HCT116 (cell line): Measurements from ENCODE around the gene TUBB1.
"Not testable (repeated sequence)": the region's sequence is repeated elsewhere in the genome, so short reads cannot be mapped to it uniquely, and the experiment has no call there.

Experiments
- EGR1 ChIP-seq: IDR thresholded peaks from 2 replicates; pipeline ENCODE4 v1.6.1; 2012; ENCODE audit warnings: low read depth
- EZH2 ChIP-seq: fragments of 200-600 bp; sonication (generic); IDR thresholded peaks from 2 replicates; pipeline ENCODE4 v1.6.1; 2017; ENCODE audit warnings: antibody characterized with exemption, mixed run types
- POLR2A ChIP-seq: IDR thresholded peaks from 2 replicates; pipeline ENCODE4 v1.7.0; 2011; ENCODE audit warnings: borderline replicate concordance; ENCODE audit not compliant: insufficient read depth, insufficient read length; ENCODE audit errors: extremely low read depth
- POLR2AphosphoS5 ChIP-seq: IDR thresholded peaks from 2 replicates; pipeline ENCODE4 v1.6.1; 2011; ENCODE audit warnings: mild to moderate bottlenecking, low read depth, low read length, moderate library complexity
- RAD21 ChIP-seq: IDR thresholded peaks from 2 replicates; pipeline ENCODE4 v1.6.1; 2012; ENCODE audit warnings: low read depth, mild to moderate bottlenecking
- SRF ChIP-seq: IDR thresholded peaks from 2 replicates; pipeline ENCODE4 v1.6.1; 2012; ENCODE audit warnings: low read depth
- ZNF274 ChIP-seq: fragments of 200-500 bp; sonication (Bioruptor generic); IDR thresholded peaks from 2 replicates; pipeline ENCODE4 v1.6.1; 2014; ENCODE audit warnings: mild to moderate bottlenecking, low read depth, low read length, inconsistent platforms
- TF ChIP-seq, protein P1 (sequence below), 3 experiments: fragments of 200-600 bp in 1 of 3; sonication (generic) in 1 of 3; IDR thresholded peaks in 2 of 3; conservative IDR thresholded peaks in 1 of 3; 2 replicates each; pipeline ENCODE4 v1.5.1; 2012 to 2017; ENCODE audit warnings: low read depth in 2 of 3, low read length in 2 of 3, antibody characterized with exemption in 1 of 3, borderline replicate concordance in 1 of 3, control low read depth in 1 of 3, mild to moderate bottlenecking in 1 of 3, mixed read lengths in 1 of 3, mixed run types in 1 of 3, moderate library complexity in 1 of 3; ENCODE audit not compliant: insufficient read depth in 1 of 3
- TF ChIP-seq, protein P2 (sequence below): IDR thresholded peaks from 2 replicates; pipeline ENCODE4 v1.6.1; 2012

DNA sequence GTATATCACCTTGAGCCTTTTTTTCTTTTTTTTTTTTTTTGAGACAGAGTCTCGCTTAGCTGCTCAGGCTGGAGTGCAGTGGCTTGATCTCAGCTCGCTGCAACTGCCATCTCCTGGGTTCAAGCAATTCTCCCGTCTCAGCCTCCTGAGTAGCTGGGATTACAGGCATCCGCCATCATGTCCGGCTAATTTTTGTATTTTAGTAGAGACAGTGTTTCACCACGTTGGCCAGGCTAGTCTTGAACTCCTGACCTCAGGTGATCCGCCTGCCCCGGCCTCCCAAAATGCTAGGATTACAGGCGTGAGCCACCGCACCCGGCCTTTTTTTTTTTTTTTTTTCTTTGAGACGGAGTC is 36.1 kb upstream of the TUBB1 start:
- not testable (repeated sequence) for TF ChIP-seq POLR2A, EZH2, ZNF274, POLR2AphosphoS5, EGR1, SRF, RAD21
- TF ChIP-seq, protein P1, sequence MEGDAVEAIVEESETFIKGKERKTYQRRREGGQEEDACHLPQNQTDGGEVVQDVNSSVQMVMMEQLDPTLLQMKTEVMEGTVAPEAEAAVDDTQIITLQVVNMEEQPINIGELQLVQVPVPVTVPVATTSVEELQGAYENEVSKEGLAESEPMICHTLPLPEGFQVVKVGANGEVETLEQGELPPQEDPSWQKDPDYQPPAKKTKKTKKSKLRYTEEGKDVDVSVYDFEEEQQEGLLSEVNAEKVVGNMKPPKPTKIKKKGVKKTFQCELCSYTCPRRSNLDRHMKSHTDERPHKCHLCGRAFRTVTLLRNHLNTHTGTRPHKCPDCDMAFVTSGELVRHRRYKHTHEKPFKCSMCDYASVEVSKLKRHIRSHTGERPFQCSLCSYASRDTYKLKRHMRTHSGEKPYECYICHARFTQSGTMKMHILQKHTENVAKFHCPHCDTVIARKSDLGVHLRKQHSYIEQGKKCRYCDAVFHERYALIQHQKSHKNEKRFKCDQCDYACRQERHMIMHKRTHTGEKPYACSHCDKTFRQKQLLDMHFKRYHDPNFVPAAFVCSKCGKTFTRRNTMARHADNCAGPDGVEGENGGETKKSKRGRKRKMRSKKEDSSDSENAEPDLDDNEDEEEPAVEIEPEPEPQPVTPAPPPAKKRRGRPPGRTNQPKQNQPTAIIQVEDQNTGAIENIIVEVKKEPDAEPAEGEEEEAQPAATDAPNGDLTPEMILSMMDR (IDR thresholded peaks at IDR 0.05 in 2 of 3, conservative IDR thresholded peaks at IDR 0.05 in 1 of 3; ENCODE audit: borderline replicate concordance in 1 of 3, insufficient read depth in 1 of 3, low read depth in 2 of 3, low read length in 2 of 3), result not testable (repeated sequence)
- TF ChIP-seq, protein P2, sequence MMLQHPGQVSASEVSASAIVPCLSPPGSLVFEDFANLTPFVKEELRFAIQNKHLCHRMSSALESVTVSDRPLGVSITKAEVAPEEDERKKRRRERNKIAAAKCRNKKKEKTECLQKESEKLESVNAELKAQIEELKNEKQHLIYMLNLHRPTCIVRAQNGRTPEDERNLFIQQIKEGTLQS, result not testable (repeated sequence)
